ENCODE measurements around the gene BTG4. TPM values are rescaled to one million over a fixed set of nuclear protein-coding genes. Genes with fewer than 3 reads are reported as not detected.

Gene BTG4
- total and polyA plus RNA-seq, 2 of the 8 experiments (the other 6 are each of a cell fraction or from before 2014, with no cell fraction given): 0.06 TPM; not detected in 1

DNA sequence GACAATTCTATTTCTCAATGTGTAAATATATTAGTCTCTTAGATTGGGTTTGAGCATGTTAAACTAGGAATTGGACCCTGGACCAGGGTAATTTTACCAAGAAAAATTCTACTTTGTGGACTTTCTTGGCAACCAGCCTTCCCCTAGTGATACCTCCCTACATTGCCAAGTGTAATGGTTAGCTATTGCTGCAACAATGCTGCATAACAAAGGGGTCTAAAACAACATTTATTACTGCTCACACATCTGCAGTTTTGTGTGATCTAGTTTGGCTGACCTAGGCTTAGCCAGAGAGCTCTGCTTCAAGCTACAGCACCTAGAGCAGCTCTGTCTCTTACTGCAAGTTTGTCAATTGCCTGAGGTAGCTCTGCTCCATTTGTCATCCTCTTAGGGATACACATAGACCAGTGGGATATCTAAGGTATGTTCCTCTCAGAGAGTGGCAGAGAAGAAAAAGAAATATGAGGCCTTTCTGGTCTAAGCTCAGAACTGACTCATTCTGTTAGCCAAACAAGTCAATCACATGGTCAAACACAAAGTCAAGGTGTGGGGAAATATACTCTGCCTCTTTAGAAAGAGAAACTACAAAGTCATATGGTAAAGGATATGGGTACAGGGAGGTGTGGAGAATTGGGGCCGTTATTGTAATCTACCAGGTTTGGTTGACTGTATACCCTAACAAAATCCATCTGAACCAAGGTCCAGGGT, 26.4 kb upstream of the BTG4 start:
- H3K27ac ChIP-seq (ENCODE audit: low read depth, low read length): no peak overlapping the region
- H3K36me3 ChIP-seq (ENCODE audit: control insufficient read depth in 2 of 4, insufficient read depth in 4 of 4, low read length in 3 of 4): no peaks in the 10 kb centered on the region
- 79% methylated on average over 1 of the region's 1 CpG; no CpG with 5 or more reads in 1 of the 2 experiments for WGBS, 2 experiments (ENCODE audit: extremely low coverage in 1 of 2, insufficient coverage in 1 of 2, insufficient read length in 1 of 2, insufficient replicate concordance in 2 of 2, low coverage in 1 of 2, low lambda C conversion rate in 2 of 2, missing lambda C conversion rate in 1 of 2)
- TF ChIP-seq EGR1 (IDR thresholded peaks at IDR 0.05; ENCODE audit: borderline replicate concordance, low read depth, low read length) (no peak), SP1 (IDR thresholded peaks at IDR 0.05; ENCODE audit: low read depth, low read length) (no peak), CTBP2 (IDR thresholded peaks at IDR 0.05; ENCODE audit: borderline replicate concordance, insufficient read depth, insufficient read length, low read length) (no peak), SIRT6 (IDR thresholded peaks at IDR 0.05; ENCODE audit: low read length) (no peak), FOSL1 (IDR thresholded peaks at IDR 0.05; ENCODE audit: insufficient read depth, low read depth, low read length) (no peak), HDAC2 (IDR thresholded peaks at IDR 0.05; ENCODE audit: borderline replicate concordance in 1 of 2, low read depth in 2 of 2, low read length in 2 of 2) (no peak), TAF1 (IDR thresholded peaks at IDR 0.05; ENCODE audit: low read depth, low read length) (no peak), RBBP5 (IDR thresholded peaks at IDR 0.05; ENCODE audit: borderline replicate concordance, low read depth, low read length) (no peak), SAP30 (IDR thresholded peaks at IDR 0.05; ENCODE audit: insufficient read depth, insufficient replicate concordance, low read length) (no peak)
- TF ChIP-seq, protein P1, sequence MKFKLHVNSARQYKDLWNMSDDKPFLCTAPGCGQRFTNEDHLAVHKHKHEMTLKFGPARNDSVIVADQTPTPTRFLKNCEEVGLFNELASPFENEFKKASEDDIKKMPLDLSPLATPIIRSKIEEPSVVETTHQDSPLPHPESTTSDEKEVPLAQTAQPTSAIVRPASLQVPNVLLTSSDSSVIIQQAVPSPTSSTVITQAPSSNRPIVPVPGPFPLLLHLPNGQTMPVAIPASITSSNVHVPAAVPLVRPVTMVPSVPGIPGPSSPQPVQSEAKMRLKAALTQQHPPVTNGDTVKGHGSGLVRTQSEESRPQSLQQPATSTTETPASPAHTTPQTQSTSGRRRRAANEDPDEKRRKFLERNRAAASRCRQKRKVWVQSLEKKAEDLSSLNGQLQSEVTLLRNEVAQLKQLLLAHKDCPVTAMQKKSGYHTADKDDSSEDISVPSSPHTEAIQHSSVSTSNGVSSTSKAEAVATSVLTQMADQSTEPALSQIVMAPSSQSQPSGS (IDR thresholded peaks at IDR 0.05; ENCODE audit: low read length): no peak

More for the DNA sequence above, 26.4 kb upstream of the BTG4 start:
- Histone ChIP-seq H3K23me2 (ENCODE audit: low read depth, low read length) (peaks cover 12% of the 10 kb centered on the region; the same call in 1 of the 2 replicates), H3K79me2 (ENCODE audit: control insufficient read depth in 1 of 2, insufficient read depth in 2 of 2, low read length in 2 of 2) (no peaks in the 10 kb centered on the region), H2BK5ac (ENCODE audit: low read depth, low read length) (no peak overlapping the region), H3K9ac (replicated peaks in 1 of 4; ENCODE audit: extremely low read depth in 1 of 4, low read depth in 3 of 4, low read length in 3 of 4) (no peak overlapping the region), H2BK20ac (ENCODE audit: low read length) (no peak overlapping the region), H2AK5ac (ENCODE audit: low read depth, low read length) (no peak overlapping the region), H4K20me1 (replicated peaks in 1 of 2; ENCODE audit: control insufficient read depth in 1 of 2, insufficient read depth in 2 of 2, low read length in 2 of 2) (no peaks in the 10 kb centered on the region), H2BK15ac (ENCODE audit: low read length) (no peak overlapping the region), H3K14ac (ENCODE audit: insufficient read length) (no peak overlapping the region), H3K9me3 (ENCODE audit: insufficient read depth in 2 of 2, low read depth in 1 of 2, low read length in 1 of 2) (peaks cover 0 to 3% of the 10 kb centered on the region in 2 experiments; a peak in 1 of 4 replicates), H3K56ac (replicated peaks; ENCODE audit: insufficient read length, low read depth, low read length) (no peak overlapping the region), H4K8ac (ENCODE audit: extremely low read depth, insufficient read depth, low read length) (no peak overlapping the region), H2AFZ (ENCODE audit: low read length) (no peak overlapping the region), H3K4me3 (ENCODE audit: extremely low read depth in 1 of 4, insufficient read depth in 2 of 4, low read depth in 3 of 4, low read length in 4 of 4) (no peak overlapping the region), H3K27me3 (replicated peaks in 1 of 4; ENCODE audit: control insufficient read depth in 3 of 4, extremely low read depth in 1 of 4, insufficient read depth in 3 of 4, low read length in 3 of 4) (peaks cover 9 to 38% (median 37%) of the 10 kb centered on the region in 4 experiments), H3K4me2 (ENCODE audit: insufficient read depth in 1 of 2, low read depth in 2 of 2, low read length in 2 of 2) (no peak overlapping the region), H3K18ac (ENCODE audit: extremely low read depth, low read length) (no peak overlapping the region), H4K91ac (replicated peaks; ENCODE audit: insufficient read length, low read length) (no peak overlapping the region), H4K5ac (ENCODE audit: insufficient read length, low read depth, low read length) (no peak overlapping the region), H3K4me1 (replicated peaks in 1 of 4; ENCODE audit: control insufficient read depth in 3 of 4, insufficient read depth in 4 of 4, low read length in 3 of 4) (peaks cover 0 to 8% (median 6%) of the 10 kb centered on the region in 4 experiments; a peak in 6 of 7 replicates), H3K23ac (ENCODE audit: insufficient read length) (no peak overlapping the region), H2BK120ac (replicated peaks; ENCODE audit: low read depth, low read length) (no peak overlapping the region), H3K4ac (replicated peaks; ENCODE audit: insufficient read length, low read depth, low read length) (no peak overlapping the region), H3K79me1 (ENCODE audit: low read depth, low read length) (no peaks in the 10 kb centered on the region), H2BK12ac (ENCODE audit: low read depth, low read length) (no peak overlapping the region)
- POLR2A ChIA-PET (ENCODE audit: partially characterized antibody): interaction anchor here (1.5 to 2.1 kb wide), 2 partner anchors 7 to 16 kb away, joined by 3 to 7 read pairs; no protein-coding TSS in a partner anchor
- CTCF ChIA-PET (ENCODE audit: partially characterized antibody): interaction anchor here (0.6 to 1.9 kb wide), 4 partner anchors 10 to 84 kb away, joined by 3 to 9 read pairs (median 5); no protein-coding TSS in a partner anchor
- FAIRE-seq: no peak
- DNase-seq (ENCODE audit: low read depth in 1 of 2, low spot score in 2 of 2): no peak

All from H1 (cell line).